Measurements from ENCODE around the gene FANCI. TPM values are rescaled to one million over a fixed set of nuclear protein-coding genes. Genes with fewer than 3 reads are reported as not detected.
A peak's percentile ranks its signal among the peaks of the same experiment; 100 is the strongest.

The FANCI gene
- total and polyA plus RNA-seq, 2 of the 13 experiments (the other 11 are each of a cell fraction or from before 2014, with no cell fraction given), result 15.7 to 68.8 TPM

- H3K27me3 ChIP-seq (ENCODE audit: control insufficient read depth in 1 of 2, insufficient read depth in 2 of 2, low read length in 2 of 2), result no peaks in the 10 kb centered on the region
- no peak overlapping the region for H3K9ac ChIP-seq (ENCODE audit: insufficient read depth, low read depth, low read length)
- ChIA-PET CTCF (ENCODE audit: low intra/inter-chr PET ratio, low total read pairs) (no interaction called here), POLR2A (no interaction called here)
- intact Hi-C loops (cut with micrococcal nuclease; ENCODE audit: unreplicated experiment) (no loop called here), in situ Hi-C loops (cut with HindIII; ENCODE audit: extremely low pct_ligation_motif_present, low pct_unique_long_range_greater_than_20kb) (no loop called here)
- H3K4me3 ChIP-seq (replicated peaks in 1 of 3; ENCODE audit: insufficient read depth in 1 of 3, low read depth in 2 of 3, low read length in 3 of 3), result no peak overlapping the region
- no peak overlapping the region for H2AFZ ChIP-seq (ENCODE audit: low read length)
- H4K20me1 ChIP-seq (ENCODE audit: insufficient read depth, low read length), result no peaks in the 10 kb centered on the region
- peak overlapping the region; percentile 37 for H3K27ac ChIP-seq (ENCODE audit: extremely low read length, insufficient read depth, low read length)
- ATAC-seq (no peak), FAIRE-seq (no peak), DNase-seq (ENCODE audit: low spot score) (no peak)
- H3K4me2 ChIP-seq (ENCODE audit: low read depth, low read length), result no peak overlapping the region
- H3K79me2 ChIP-seq (ENCODE audit: insufficient read depth, low read length), result no peaks in the 10 kb centered on the region
- no TSS peak for BruUV-seq (replicated peaks)
- H3K36me3 ChIP-seq (replicated peaks in 1 of 2; ENCODE audit: control insufficient read depth in 1 of 2, insufficient read depth in 2 of 2, low read length in 2 of 2), result peaks cover 2 to 16% of the 10 kb centered on the region in 2 experiments; a peak in 2 of 5 replicates
- WGBS (ENCODE audit: low lambda C conversion rate), result 95% methylated on average over 2 of the region's 2 CpGs
- peaks cover 52% of the 10 kb centered on the region for H3K4me1 ChIP-seq (ENCODE audit: insufficient read depth, low read length)
- H3K9me3 ChIP-seq (ENCODE audit: low read length), result no peaks in the 10 kb centered on the region
- no peak for TF ChIP-seq RNF2 (conservative IDR thresholded peaks at IDR 0.05; ENCODE audit: low read depth)
- TF ChIP-seq GTF2F1 (IDR thresholded peaks at IDR 0.05; ENCODE audit: low read length), result no peak
- no peak for TF ChIP-seq SRF (IDR thresholded peaks at IDR 0.05; ENCODE audit: low read depth, low read length)
- no peak for TF ChIP-seq ZNF850 (CRISPR knock-in tag; conservative IDR thresholded peaks at IDR 0.05)
- no peak for TF ChIP-seq BCL3 (CRISPR knock-in tag; IDR thresholded peaks at IDR 0.05)
- TF ChIP-seq JUN (CRISPR knock-in tag; IDR thresholded peaks at IDR 0.05), result no peak
- TF ChIP-seq ZNF407 (CRISPR knock-in tag; IDR thresholded peaks at IDR 0.05; ENCODE audit: not compliant biosample characterization), result no peak
- no peak for TF ChIP-seq ZNF138 (CRISPR knock-in tag; IDR thresholded peaks at IDR 0.05; ENCODE audit: low read depth)
- no peak for TF ChIP-seq NFE2L1 (CRISPR knock-in tag; IDR thresholded peaks at IDR 0.05; ENCODE audit: borderline replicate concordance)
- TF ChIP-seq U2AF1 (optimal IDR thresholded peaks at IDR 0.05; ENCODE audit: low read depth, low read length), result no peak
- TF ChIP-seq MED13 (CRISPR knock-in tag; IDR thresholded peaks at IDR 0.05), result no peak
- TF ChIP-seq SMAD1 (CRISPR knock-in tag; IDR thresholded peaks at IDR 0.05; ENCODE audit: borderline replicate concordance, low read depth), result no peak
- no peak for TF ChIP-seq ZBTB14 (CRISPR knock-in tag; IDR thresholded peaks at IDR 0.05)
- no peak for TF ChIP-seq ZNF274 (CRISPR knock-in tag; IDR thresholded peaks at IDR 0.05)
- TF ChIP-seq GFI1 (CRISPR knock-in tag; IDR thresholded peaks at IDR 0.05; ENCODE audit: borderline replicate concordance), result no peak
- TF ChIP-seq IKZF1 (IDR thresholded peaks at IDR 0.05), result no peak
These were observed 45.6 kb upstream of the FANCI start for GRCh38 chr15:89198196-89198595.

All from HepG2 (cell line).